GM21529 (cell line): Measurements from ENCODE around the gene STK39.
"Not testable (repeated sequence)": the region's sequence is repeated elsewhere in the genome, so short reads cannot be mapped to it uniquely, and the experiment has no call there.

ENCODE experiments used
- ATAC-seq: cut with Tn5 transposase; IDR thresholded peaks from one replicate; pipeline ENCODE4 v1.9.1; 2021; ENCODE audit not compliant: unreplicated experiment

Gene STK39

GRCh38 chr2:168247341-168248261 is at the start of gene STK39:
STK39 (minus strand) TSS chr2:168247595; CDS start chr2:168247435, 160 bp downstream.
- ATAC-seq, result peak; percentile 78

GRCh38 chr2:168295051-168295450 is 47.7 kb upstream of the STK39 start:
- ATAC-seq, result no peak

DNA sequence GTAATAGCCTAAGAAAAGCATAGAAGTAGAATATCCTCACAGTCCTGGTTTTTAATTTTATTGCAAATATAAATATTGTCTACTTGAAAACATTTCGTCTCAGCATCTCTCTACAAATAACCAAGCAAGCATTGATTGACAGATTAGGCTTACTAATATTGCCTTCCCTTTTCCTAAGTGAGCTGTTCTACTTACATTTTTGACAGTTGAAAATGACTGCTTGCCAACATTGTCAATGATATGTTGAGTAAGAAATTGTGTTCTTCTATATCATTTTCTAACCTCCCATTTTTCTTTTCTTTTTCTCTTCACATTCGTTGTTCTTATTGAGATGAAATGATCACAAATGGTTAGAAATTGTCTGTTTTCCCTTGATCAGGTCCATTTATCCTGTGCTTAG is 47.0 kb upstream of the STK39 start:
- ATAC-seq, result no peak

GRCh38 chr2:168293766-168294165 is 46.4 kb upstream of the STK39 start:
- ATAC-seq, result no peak

DNA sequence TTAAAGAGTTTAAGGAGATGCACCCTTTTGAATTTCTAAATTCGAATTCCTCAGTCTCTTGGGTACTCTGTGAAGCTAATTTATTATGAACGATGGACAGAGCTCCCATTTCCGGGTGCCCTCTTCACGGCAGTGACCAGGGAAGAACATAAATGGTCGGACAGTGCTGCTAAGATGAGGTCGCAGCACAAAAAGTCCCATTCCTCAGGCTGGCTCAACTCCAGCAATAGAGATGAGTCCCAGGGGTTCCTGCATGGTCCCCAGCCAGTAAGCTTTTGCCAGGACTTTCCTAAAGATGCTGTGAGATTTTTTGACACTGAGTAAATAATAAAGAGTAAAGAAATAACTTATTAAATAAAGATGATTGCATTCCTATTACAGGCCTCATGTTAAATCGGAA is 43.0 kb upstream of the STK39 start:
- ATAC-seq, result no peak

DNA sequence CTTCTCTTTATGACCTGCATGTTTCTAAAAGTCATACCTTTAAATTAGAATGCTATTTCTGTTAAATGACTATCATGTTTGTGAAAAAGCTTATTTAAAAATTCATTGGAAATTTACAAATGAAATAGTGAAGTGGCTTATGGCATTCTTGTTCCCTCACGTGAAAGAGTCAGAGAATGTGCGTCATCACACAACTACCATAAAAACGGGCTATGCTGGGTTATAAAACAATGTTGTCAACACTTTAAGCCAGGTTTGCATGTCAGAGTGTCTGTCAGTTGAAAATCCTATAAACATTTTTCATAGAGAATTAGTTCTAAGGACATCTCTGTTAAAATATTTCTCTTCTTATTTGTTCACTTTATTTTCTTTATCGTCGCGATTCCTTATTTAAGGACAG is 42.5 kb upstream of the STK39 start:
- no peak for ATAC-seq

DNA sequence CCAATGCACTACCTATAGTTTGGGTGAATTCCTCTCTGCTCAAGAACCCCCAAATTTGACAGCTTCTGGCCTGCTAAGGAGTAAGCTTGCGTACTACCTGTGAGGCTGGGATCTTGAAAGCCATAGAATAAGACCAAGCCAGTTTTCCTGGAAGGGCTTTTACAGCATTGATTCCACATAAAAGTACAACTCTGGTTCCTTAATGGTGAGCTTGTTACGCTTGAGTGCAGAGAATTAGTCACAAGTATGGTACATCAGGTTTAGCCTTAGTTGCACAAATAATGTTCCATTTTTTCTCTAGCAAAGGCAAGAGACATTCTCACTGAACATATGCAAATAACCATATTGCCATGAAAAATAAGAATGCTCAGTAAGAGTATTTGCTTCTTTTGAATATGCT is 39.1 kb upstream of the STK39 start:
- no peak for ATAC-seq

- no peak for ATAC-seq
Observed at GRCh38 chr2:168278424-168278888, 31.1 kb upstream of the STK39 start.

- ATAC-seq, result no peak
Observed at GRCh38 chr2:168277276-168277675, 29.9 kb upstream of the STK39 start.

- ATAC-seq, result no peak
Observed at GRCh38 chr2:168272225-168272624, 24.8 kb upstream of the STK39 start.

DNA sequence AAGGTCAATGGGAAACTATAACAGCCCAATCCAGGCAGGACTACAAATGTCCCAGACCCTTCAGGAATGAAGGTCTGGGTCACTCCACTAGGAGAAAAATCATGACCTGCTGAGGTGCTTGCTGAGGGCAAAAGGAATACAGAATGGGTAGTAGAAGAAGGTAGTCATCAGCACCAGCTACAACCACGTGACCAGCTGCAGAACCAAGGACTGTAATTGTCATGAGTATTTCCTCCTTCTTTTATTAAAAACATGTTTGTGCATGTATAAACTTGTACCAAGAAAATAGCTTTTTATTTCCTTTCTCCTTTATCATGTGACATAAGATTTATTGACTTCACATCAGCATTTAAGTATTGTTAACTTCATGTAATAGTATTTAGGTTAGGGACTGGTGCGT is 15.5 kb upstream of the STK39 start:
- ATAC-seq, result not testable (repeated sequence)

DNA sequence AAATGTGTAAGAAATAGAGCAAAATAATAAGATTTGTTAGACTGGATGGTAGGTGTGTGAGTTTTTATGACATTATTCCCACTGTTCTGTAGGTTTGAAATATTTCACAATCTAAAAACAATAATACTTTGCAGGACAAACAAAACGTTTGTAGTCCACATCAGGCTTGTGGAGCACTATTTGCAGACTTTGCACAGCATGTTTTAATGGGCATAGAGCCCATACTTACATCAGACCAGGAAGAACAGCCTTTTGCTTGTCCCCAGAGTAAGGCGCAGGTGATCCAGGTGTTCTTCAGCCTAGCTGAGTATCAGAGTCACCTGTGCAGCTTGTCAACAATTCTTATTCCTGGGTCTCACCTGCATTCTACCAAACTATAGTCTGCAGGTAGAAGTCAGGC is 9.1 kb upstream of the STK39 start:
- ATAC-seq, result no peak

DNA sequence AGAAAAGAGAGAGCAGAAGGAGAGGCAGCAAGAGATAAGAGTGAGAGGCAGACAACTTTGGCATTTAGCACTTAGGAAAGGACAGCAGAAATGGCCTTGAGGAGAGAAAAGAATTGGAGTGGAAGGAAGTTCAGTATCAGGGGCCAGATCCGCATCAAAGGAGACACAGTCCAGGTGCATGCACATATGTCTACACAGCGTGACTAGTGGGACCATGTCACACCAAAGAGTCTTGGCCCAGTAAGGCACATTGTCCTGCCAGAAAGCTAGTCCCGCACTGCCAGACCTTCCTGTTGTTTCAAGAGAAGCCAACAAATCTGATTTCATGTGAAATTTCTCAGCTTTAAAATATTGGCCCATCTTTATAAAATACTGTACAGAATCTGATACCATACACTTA is 8.5 kb upstream of the STK39 start:
- no peak for ATAC-seq

- no peak for ATAC-seq
Observed at GRCh38 chr2:168255103-168255502, 7.7 kb upstream of the STK39 start.

DNA sequence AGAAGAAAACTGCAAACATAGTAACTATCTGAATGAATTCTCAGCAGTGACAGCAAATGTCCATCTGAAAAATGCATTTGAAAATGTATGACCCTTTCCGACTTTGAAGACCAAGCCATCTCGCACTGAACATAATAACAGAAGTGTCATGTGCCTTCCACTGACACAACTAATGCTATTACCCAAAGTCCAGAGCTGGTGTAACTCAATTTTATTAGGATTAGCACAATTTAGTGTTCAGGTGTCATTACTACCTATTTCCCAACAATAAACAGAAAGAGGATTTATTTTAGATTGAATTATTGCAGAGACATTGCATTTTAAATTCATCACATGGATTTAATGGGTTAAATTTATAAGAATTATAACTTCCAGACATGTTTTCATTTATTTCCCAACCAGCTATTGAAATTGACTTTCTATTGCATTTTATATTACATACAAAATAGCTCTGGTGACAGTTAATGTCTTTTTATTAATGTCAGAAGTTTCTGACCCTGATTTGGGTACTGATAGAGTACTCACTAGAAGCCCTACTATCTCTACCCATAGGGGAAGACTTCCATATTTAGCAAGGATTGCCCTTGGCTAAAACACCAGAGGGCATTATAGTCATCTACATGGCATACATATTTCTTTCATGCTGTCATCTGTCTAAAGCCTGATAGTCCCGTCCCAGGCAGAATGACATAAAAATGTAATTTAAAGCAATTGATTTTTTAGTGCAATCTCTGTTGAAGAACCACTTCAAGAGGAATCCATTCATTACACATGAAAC is 7.0 kb upstream of the STK39 start:
- no peak for ATAC-seq

GRCh38 chr2:168253379-168253778 is 6.0 kb upstream of the STK39 start:
- ATAC-seq, result no peak

DNA sequence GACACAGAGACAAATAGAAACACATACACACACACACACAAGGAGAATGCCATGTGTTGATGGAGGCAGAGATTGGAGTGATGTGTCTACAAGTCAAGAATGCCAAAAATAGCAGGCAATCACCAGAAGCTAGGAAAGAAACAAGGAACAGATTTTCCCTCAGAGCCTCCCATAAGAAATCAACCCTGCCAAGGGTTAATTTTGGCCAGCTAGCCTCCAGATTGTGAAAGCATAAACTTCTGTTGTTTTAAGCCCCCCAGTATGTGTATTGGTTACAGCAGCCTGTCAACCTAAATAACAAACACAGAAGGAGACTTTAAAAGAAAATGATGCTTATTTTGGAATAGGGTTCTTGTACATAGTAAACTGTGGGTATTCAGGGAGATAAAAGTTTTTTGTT is 5.6 kb upstream of the STK39 start:
- ATAC-seq, result no peak

DNA sequence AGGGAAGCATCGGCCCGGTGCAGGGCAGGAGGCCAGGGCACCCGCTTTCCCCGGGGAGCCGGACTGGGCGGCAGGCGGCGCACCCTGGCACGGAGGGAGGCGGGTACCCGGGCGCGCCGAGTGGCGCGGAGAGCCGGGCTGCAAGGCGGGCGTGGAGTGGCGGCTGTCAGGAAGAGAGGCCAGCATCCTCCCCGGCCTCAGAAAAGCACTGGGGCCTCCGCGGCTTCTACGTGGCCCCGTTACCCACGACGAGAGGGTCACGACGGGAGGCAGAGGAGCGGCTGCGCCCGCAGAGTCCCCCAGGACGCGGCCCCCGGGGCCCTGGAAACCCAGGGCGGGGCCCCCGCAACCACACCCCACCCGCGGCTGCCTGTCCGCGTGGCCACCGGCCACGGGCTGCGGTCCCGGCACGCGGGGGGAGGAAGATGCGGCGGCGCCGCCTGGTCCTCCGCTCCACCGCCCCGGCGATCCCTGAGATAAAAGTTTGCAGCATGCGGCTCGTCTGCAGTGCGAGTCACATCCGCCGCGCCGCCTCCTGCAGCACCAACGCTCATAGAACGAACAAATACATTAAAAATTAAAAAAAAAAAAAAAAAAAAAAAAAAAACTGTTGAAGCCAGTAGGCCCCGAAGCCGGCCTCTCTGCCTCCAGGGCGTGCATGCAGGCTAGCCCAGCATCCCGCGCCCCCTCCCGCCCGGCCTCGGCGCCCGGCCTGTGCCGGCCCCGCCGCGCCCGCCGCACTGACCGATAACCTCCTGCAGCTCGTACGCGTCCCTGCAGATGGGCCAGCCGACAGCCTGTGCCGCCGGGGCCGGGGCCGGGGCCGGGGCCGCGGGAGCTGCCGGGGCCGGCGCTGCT is 683 bp downstream of the STK39 start:
- ATAC-seq, result peak; percentile 55

DNA sequence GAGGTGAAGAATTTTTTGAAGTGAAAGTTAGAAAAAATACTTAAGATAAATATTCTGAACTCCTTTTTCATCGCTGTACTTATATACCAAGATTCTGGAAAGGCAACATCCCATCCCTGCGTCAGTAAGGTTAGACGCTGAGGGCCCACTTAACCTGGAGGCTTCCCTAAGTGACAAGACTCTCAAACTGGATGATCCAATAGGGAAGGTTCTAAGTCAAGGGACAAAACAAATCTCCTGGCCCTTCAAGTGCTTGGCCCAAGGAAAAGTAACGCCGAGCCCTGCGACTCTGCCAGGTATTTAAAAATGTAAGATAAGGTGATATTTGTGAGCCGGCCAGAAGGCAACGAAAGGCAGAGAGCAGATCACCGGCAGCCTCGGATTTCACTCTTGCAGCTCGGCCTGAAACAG is 1.3 kb downstream of the STK39 start:
- ATAC-seq, result no peak

- no peak for ATAC-seq
Observed at GRCh38 chr2:168245074-168245825, 2.1 kb downstream of the STK39 start.
